NCI-H2171 treated with DMSO at 0.1 percent for 48 hours (cell line): Measurements from ENCODE around the gene PLB1.

Experiments used
- DNase-seq: peaks from one replicate; lab custom pipeline; 2025; lab: John Stamatoyannopoulos, UW

The PLB1 gene

GRCh38 chr2:28628506-28628905, 132.6 kb downstream of the PLB1 start:
- DNase-seq = no peak

- DNase-seq = no peak
Measured at GRCh38 chr2:28628987-28629386, 133.1 kb downstream of the PLB1 start.

GRCh38 chr2:28629910-28630309, 134.1 kb downstream of the PLB1 start:
- no peak for DNase-seq

- no peak for DNase-seq
Measured at GRCh38 chr2:28630341-28630740, 134.5 kb downstream of the PLB1 start.

GRCh38 chr2:28631514-28632206, 135.8 kb downstream of the PLB1 start:
- DNase-seq = no peak

- DNase-seq = no peak
Measured at GRCh38 chr2:28632791-28633190, 136.9 kb downstream of the PLB1 start.

GRCh38 chr2:28633204-28633603, 137.3 kb downstream of the PLB1 start:
- no peak for DNase-seq

- DNase-seq = no peak
Measured at GRCh38 chr2:28633746-28634145, 137.9 kb downstream of the PLB1 start.

- DNase-seq = no peak
Measured at GRCh38 chr2:28635191-28635611, 139.3 kb downstream of the PLB1 start.

GRCh38 chr2:28636491-28636890, 140.6 kb downstream of the PLB1 start:
- DNase-seq = no peak

- no peak for DNase-seq
Measured at GRCh38 chr2:28637066-28638047, 141.5 kb downstream of the PLB1 start.

- DNase-seq = no peak
Measured at GRCh38 chr2:28638102-28638501, 142.2 kb downstream of the PLB1 start.

GRCh38 chr2:28639092-28639691, 143.3 kb downstream of the PLB1 start:
- DNase-seq = no peak

GRCh38 chr2:28639836-28640235, 144.0 kb downstream of the PLB1 start:
- DNase-seq = no peak

- no peak for DNase-seq
Measured at GRCh38 chr2:28640260-28640907, 144.5 kb downstream of the PLB1 start.

GRCh38 chr2:28640908-28641300, 145.0 kb downstream of the PLB1 start:
- no peak for DNase-seq

GRCh38 chr2:28642796-28643195, 146.9 kb downstream of the PLB1 start:
- no peak for DNase-seq

- DNase-seq = no peak
Measured at GRCh38 chr2:28643327-28643726, 147.5 kb downstream of the PLB1 start.

GRCh38 chr2:28643911-28644334, 148.1 kb downstream of the PLB1 start:
- no peak for DNase-seq

- no peak for DNase-seq
Measured at GRCh38 chr2:28644760-28645159, 148.9 kb downstream of the PLB1 start.

GRCh38 chr2:28645553-28645952, 149.7 kb downstream of the PLB1 start:
- DNase-seq = no peak

GRCh38 chr2:28647682-28648081, 151.8 kb downstream of the PLB1 start:
- no peak for DNase-seq
